Pancreas (tissue), 10 donors: ENCODE data around the gene GTPBP4. TPM values are rescaled to one million over a fixed set of nuclear protein-coding genes. Genes with fewer than 3 reads are reported as not detected.

Source experiments
- ATAC-seq, 4 donors: fragments of 200-7000 bp; cut with Tn5 transposase; one replicate each; pipeline versions ENCODE4 v1.8.0 to v1.9.1; 2020; ENCODE audit warnings: mild to moderate bottlenecking in 4 of 4, moderate library complexity in 4 of 4
- DNase-seq, 6 donors: peaks; one replicate each; pipeline ENCODE4 v3.0.0-alpha.2; 2020
- FAIRE-seq: peaks from 2 replicates; lab custom pipeline; 2012; peaks lifted over from hg19 to GRCh38; lab: Jason Lieb, UNC
- H3K27ac ChIP-seq, 4 donors: fragments of 200-600 bp; sonication (generic); 1 replicate in 3 of 4; 2 replicates in 1 of 4; pipeline versions ENCODE4 v1.5.0 to v1.8.0; 2020
- H3K27me3 ChIP-seq, 4 donors: fragments of 200-600 bp; one replicate each; pipeline ENCODE4 v1.8.0; 2021
- H3K36me3 ChIP-seq, 3 donors: fragments of 200-600 bp; sonication (generic) in 1 of 3; one replicate each; pipeline versions ENCODE4 v1.5.0 to v1.8.0; 2020 to 2021
- H3K4me1 ChIP-seq, 3 donors: fragments of 200-600 bp; one replicate each; pipeline ENCODE4 v1.8.0; 2021
- H3K4me3 ChIP-seq, 4 donors: fragments of 200-600 bp; sonication (generic) in 2 of 4; one replicate each; pipeline versions ENCODE4 v1.5.0 to v1.8.0; 2020 to 2021
- H3K9me3 ChIP-seq, 4 donors: fragments of 200-600 bp; one replicate each; pipeline ENCODE4 v1.8.0; 2021
- WGBS, 2 donors: extraction: QIAGEN DNeasy Blood & Tissue Kit; methylation state at CpG; one replicate each; pipeline ENCODE4 v1.1.7; 2013; 5-methylcytosine and 5-hydroxymethylcytosine counted together
- intact Hi-C, 3 donors: fragments of 100-400 bp; cut with DNase I; formaldehyde crosslinking; loops; one replicate each; pipeline versions ENCODE4 v1.11.1 to v1.14.2; 2022
- polyA plus RNA-seq, 2 donors: library from polyadenylated mRNA; stranded (reverse); fragments of 200-250 nt; gene quantifications; one replicate each; pipeline ENCODE4 v1.2.3, GENCODE V29; 2013
- total RNA-seq, 6 donors: library from RNA; stranded (reverse); fragmentation: NEBNext Ultra II Directional in 4 of 6; extraction: Animal tissue kit (Norgen Biotek cat#: 25700) in 4 of 6; gene quantifications; one replicate each; pipeline versions ENCODE4 v1.2.1 to v1.2.4, GENCODE V29; 2021 to 2023
- TF ChIP-seq, protein P1 (sequence below), 4 donors: fragments of 200-600 bp; sonication (generic) in 3 of 4; IDR thresholded peaks; one replicate each; pipeline versions ENCODE4 v1.5.0 to v1.8.0; 2021; ENCODE audit warnings: antibody characterized with exemption in 4 of 4
- donor health status: healthy with polysubstance abuse.
- donor health status: DM: no; HTN: no; CAD: no; lungs with moderate emphysema.
- donor health status: DM: no; HTN: no; CAD: no.
- donor health status: control.
- donor health status: control.
- donor health status: Bipolar disorder and iron deficiency.
- donor health status: DM: yes; HTN: yes; CAD: no.
- donor health status: DM: no; HTN: no; CAD: no.
- donor health status: DM: no; HTN: no; CAD: no.
- donor health status: DM: yes; HTN: yes; CAD: no.

GTPBP4 gene
- total and polyA plus RNA-seq, 8 donors: 6.9 to 18.4 (median 15.8) TPM

- H3K4me3 ChIP-seq: no peak overlapping the region
- no peak for FAIRE-seq
- ATAC-seq: no peak
- DNase-seq: no peak
- peaks cover 0 to 14% (median 8%) of the 10 kb centered on the region in 3 donors for H3K36me3 ChIP-seq
- TF ChIP-seq, protein P1, sequence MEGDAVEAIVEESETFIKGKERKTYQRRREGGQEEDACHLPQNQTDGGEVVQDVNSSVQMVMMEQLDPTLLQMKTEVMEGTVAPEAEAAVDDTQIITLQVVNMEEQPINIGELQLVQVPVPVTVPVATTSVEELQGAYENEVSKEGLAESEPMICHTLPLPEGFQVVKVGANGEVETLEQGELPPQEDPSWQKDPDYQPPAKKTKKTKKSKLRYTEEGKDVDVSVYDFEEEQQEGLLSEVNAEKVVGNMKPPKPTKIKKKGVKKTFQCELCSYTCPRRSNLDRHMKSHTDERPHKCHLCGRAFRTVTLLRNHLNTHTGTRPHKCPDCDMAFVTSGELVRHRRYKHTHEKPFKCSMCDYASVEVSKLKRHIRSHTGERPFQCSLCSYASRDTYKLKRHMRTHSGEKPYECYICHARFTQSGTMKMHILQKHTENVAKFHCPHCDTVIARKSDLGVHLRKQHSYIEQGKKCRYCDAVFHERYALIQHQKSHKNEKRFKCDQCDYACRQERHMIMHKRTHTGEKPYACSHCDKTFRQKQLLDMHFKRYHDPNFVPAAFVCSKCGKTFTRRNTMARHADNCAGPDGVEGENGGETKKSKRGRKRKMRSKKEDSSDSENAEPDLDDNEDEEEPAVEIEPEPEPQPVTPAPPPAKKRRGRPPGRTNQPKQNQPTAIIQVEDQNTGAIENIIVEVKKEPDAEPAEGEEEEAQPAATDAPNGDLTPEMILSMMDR (IDR thresholded peaks at IDR 0.05): no peak
- no peak overlapping the region for H3K27ac ChIP-seq
- no peaks in the 10 kb centered on the region for H3K4me1 ChIP-seq
- intact Hi-C loops: no loop called here
- 73 to 88% methylated on average over 12 of the region's 12 CpGs for WGBS, 2 donors
- H3K27me3 ChIP-seq: no peaks in the 10 kb centered on the region
- no peaks in the 10 kb centered on the region for H3K9me3 ChIP-seq
These were observed 34.2 kb downstream of the GTPBP4 start for GRCh38 chr10:1022413-1022812.

DNA sequence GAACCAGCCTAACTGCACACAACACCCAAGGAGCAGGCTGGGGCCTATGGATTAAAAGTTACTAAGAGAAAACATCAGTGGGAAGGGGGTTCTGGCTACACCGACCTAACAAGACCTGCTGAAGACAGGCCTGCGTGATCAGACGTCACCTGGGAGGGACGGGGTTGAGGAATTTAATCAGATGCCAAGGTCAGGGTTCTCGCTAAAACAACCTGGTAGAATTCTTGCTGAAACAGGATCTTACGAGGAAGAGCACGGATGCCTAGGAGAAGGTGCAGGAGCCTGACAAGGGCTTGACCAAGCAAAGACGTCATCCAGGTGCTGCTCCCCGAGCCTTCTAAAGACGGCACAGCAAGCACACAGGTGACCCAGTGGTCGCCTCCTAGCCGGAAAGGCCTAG lies 35.9 kb downstream of the GTPBP4 start:
- no peaks in the 10 kb centered on the region for H3K4me1 ChIP-seq
- DNase-seq (no peak), ATAC-seq (no peak), FAIRE-seq (no peak)
- no peak overlapping the region for H3K27ac ChIP-seq
- TF ChIP-seq, protein P1 (IDR thresholded peaks at IDR 0.05): no peak
- WGBS, 2 donors: 90 to 91% methylated on average over 12 of the region's 12 CpGs
- H3K36me3 ChIP-seq: peaks cover 0 to 5% (median 0%) of the 10 kb centered on the region in 3 donors
- intact Hi-C loops: no loop called here
- H3K27me3 ChIP-seq: no peaks in the 10 kb centered on the region
- H3K4me3 ChIP-seq: no peak overlapping the region
- H3K9me3 ChIP-seq: no peaks in the 10 kb centered on the region

GRCh38 chr10:1025683-1026082 lies 37.4 kb downstream of the GTPBP4 start, which contains the start of gene IDI2:
Gene IDI2 (minus strand): TSS chr10:1025859. CDS start chr10:1024723, 1,136 bp downstream.
- intact Hi-C loops: no loop called here
- Histone ChIP-seq H3K4me3 (no peak within 1 kb of the TSS), H3K36me3 (no peaks in the 10 kb centered on the region), H3K27ac (no peak within 1 kb of the TSS), H3K4me1 (no peaks in the 10 kb centered on the region), H3K9me3 (no peaks in the 10 kb centered on the region), H3K27me3 (no peaks in the 10 kb centered on the region)
- WGBS, 2 donors: 71 to 80% methylated on average over 1 of the region's 1 CpG
- FAIRE-seq (no peak), DNase-seq (no peak), ATAC-seq (no peak)
- TF ChIP-seq, protein P1 (IDR thresholded peaks at IDR 0.05): no peak

GRCh38 chr10:1026578-1026977 lies 38.3 kb downstream of the GTPBP4 start:
- FAIRE-seq: no peak
- TF ChIP-seq, protein P1 (IDR thresholded peaks at IDR 0.05): no peak

GRCh38 chr10:1029838-1030237 lies 41.6 kb downstream of the GTPBP4 start:
- 97% methylated on average over 7 of the region's 7 CpGs for WGBS, 2 donors
- TF ChIP-seq, protein P1 (IDR thresholded peaks at IDR 0.05): no peak
- Histone ChIP-seq H3K27ac (no peak overlapping the region), H3K9me3 (no peaks in the 10 kb centered on the region), H3K4me3 (no peak overlapping the region), H3K4me1 (no peaks in the 10 kb centered on the region), H3K27me3 (no peaks in the 10 kb centered on the region), H3K36me3 (no peaks in the 10 kb centered on the region)
- ATAC-seq: no peak
- intact Hi-C loops: no loop called here
- DNase-seq: no peak
- FAIRE-seq: no peak

More at GRCh38 chr10:1026578-1026977, 38.3 kb downstream of the GTPBP4 start:
- no peaks in the 10 kb centered on the region for H3K4me1 ChIP-seq
- no peaks in the 10 kb centered on the region for H3K36me3 ChIP-seq
- no peak overlapping the region for H3K4me3 ChIP-seq
- H3K27me3 ChIP-seq: no peaks in the 10 kb centered on the region
- 93 to 94% methylated on average over 6 of the region's 6 CpGs for WGBS, 2 donors
- DNase-seq (no peak), ATAC-seq (no peak)
- intact Hi-C loops: no loop called here
- H3K9me3 ChIP-seq: no peaks in the 10 kb centered on the region
- H3K27ac ChIP-seq: no peak overlapping the region
